AG04450 (cell line): ENCODE measurements around the gene MRPL14. TPM values are rescaled to one million over a fixed set of nuclear protein-coding genes. Genes with fewer than 3 reads are reported as not detected.
"Not testable (repeated sequence)": the region's sequence is repeated elsewhere in the genome, so short reads cannot be mapped to it uniquely, and the experiment has no call there.

ENCODE experiments used
- CTCF ChIA-PET: fragments of 300-600, 350-600 bp; formaldehyde crosslinking; extraction: SDS; loops from one replicate; lab custom pipeline; 2022; ENCODE audit warnings: antibody characterized with exemption, inconsistent platforms; lab: Charles Lee
- POLR2A ChIA-PET: fragments of 350-600 bp; formaldehyde crosslinking; extraction: SDS; loops from one replicate; lab custom pipeline; 2021; ENCODE audit warnings: antibody characterized with exemption, inconsistent platforms; lab: Yijun Ruan, JAX
- DNase-seq: peaks from one replicate; pipeline ENCODE4 v3.0.0-alpha.2; 2011; ENCODE audit warnings: low read depth, low spot score
- H3K27ac ChIP-seq: one replicate; pipeline ENCODE4 v1.5.1; 2012; ENCODE audit warnings: low read depth, low read length, control low read depth
- H3K27me3 ChIP-seq: one replicate; pipeline ENCODE4 v1.6.0; 2012; ENCODE audit warnings: low read length; ENCODE audit not compliant: control insufficient read depth, insufficient read depth
- H3K4me3 ChIP-seq: 2 replicates; pipeline ENCODE4 v1.5.1; 2011; ENCODE audit warnings: mild to moderate bottlenecking, low read depth, low read length, control low read depth
- H3K9me3 ChIP-seq: 2 replicates; pipeline ENCODE4 v1.5.1; 2012; ENCODE audit warnings: low read length; ENCODE audit not compliant: control insufficient read depth, insufficient read depth
- polyA plus RNA-seq: library from polyadenylated mRNA; depleted of rRNA; stranded (reverse); fragments of >200 nt; gene quantifications from 2 replicates; pipeline ENCODE4 v1.2.3, GENCODE V29; 2011
- TF ChIP-seq, protein P1 (sequence below): IDR thresholded peaks from 2 replicates; pipeline ENCODE4 v1.5.1; 2011; ENCODE audit warnings: low read depth, low read length, control low read depth, inconsistent platforms

MRPL14 gene
- polyA plus RNA-seq, 1 experiment = 57.3 TPM

DNA sequence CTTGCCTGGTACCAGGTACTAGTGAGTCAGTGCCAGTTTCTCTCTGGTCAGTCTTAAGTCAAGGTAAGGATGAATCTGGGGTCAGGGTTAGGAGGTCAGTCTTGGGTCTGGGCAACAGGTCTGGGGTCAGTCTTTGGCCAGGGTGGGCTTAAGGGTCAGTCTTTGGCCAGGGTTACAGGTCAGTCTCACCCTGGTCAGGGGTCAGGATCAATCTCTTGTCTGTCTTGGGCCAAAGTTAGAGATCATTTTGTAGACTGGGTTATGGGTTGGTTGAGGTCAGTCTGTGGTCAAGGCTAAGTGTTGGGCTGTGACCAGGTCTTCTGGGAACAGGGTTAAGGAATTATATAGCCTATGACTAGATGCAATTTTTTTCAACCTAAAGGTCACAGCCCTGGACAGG, 18.6 kb upstream of the MRPL14 start:
- no peaks in the 10 kb centered on the region for H3K9me3 ChIP-seq
- CTCF ChIA-PET = interaction anchor here (0.9 kb wide), 1 partner anchor 49 kb away, joined by 4 read pairs; no protein-coding TSS in a partner anchor

DNA sequence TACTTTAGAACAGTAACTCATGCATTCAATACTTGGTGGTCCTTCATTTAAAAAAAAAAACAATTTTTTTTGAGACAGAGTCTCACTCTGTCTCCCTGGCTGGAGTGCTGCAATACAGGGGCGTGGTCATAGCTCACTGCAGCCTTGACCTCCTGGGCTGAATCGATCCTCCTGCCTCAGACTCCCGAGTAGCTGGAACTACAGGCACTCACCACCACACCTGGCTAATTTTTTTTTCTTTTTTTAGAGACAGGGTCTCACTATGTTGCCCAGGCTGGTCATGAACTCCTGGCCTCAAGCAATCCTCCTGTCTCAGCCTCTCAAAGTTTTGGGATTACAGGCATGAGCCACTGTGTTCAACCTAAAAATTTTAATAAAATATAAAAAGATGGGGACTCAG, 17.3 kb upstream of the MRPL14 start:
- H3K9me3 ChIP-seq, H3K27me3 ChIP-seq, CTCF ChIA-PET, DNase-seq, POLR2A ChIA-PET, H3K27ac ChIP-seq, H3K4me3 ChIP-seq: not testable (repeated sequence)

More for the DNA sequence above, 18.6 kb upstream of the MRPL14 start:
- no peak overlapping the region for H3K4me3 ChIP-seq
- H3K27me3 ChIP-seq = no peaks in the 10 kb centered on the region
- no peak for DNase-seq
- H3K27ac ChIP-seq = no peak overlapping the region
- POLR2A ChIA-PET = no interaction called here
- TF ChIP-seq, protein P1, sequence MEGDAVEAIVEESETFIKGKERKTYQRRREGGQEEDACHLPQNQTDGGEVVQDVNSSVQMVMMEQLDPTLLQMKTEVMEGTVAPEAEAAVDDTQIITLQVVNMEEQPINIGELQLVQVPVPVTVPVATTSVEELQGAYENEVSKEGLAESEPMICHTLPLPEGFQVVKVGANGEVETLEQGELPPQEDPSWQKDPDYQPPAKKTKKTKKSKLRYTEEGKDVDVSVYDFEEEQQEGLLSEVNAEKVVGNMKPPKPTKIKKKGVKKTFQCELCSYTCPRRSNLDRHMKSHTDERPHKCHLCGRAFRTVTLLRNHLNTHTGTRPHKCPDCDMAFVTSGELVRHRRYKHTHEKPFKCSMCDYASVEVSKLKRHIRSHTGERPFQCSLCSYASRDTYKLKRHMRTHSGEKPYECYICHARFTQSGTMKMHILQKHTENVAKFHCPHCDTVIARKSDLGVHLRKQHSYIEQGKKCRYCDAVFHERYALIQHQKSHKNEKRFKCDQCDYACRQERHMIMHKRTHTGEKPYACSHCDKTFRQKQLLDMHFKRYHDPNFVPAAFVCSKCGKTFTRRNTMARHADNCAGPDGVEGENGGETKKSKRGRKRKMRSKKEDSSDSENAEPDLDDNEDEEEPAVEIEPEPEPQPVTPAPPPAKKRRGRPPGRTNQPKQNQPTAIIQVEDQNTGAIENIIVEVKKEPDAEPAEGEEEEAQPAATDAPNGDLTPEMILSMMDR = no peak

DNA sequence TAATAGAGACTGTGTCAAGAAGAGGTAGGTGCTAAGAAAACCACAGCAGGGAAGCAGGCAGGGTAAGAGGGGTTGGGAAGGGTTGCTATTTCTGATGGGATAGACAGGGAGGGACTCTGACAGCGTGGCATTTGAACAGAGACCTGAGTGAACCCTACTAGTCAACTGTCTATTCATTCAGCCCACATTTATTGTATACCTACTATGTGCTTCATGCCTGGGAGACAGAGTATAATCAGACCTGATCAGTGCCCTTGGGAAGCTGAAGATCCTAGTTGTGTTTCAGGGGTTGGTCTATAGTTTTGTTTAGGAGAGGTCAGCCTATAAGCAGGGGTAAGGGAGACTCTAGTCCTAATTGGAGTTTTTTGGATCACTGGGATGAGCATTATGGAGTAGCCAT, 16.5 kb upstream of the MRPL14 start:
- Histone ChIP-seq H3K4me3 (no peak overlapping the region), H3K27me3 (no peaks in the 10 kb centered on the region), H3K27ac (no peak overlapping the region), H3K9me3 (no peaks in the 10 kb centered on the region)
- CTCF ChIA-PET = interaction anchor here (0.8 kb wide), 1 partner anchor 14 kb away, joined by 3 read pairs; no protein-coding TSS in a partner anchor
- POLR2A ChIA-PET = no interaction called here
- TF ChIP-seq, protein P1 = no peak
- no peak for DNase-seq

DNA sequence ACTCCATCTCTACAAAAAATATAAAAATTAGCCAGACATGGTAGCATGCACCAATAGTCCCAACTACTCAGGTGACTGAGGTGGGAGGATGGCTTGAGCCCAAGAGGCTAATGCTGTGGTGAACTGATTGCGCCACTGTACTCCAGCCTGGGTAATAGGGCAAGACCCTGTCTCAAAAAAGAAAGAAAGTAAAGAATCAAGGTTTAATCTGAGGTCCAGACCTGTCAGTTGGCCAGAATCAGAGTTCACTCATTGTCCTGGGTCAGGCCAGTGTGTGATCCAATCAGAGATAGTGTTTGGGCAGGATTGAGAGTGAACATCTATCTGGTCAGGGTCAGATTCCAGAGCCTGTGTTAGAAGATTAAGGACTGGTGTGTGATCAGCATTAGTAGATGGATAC, 15.6 kb upstream of the MRPL14 start:
- ChIA-PET CTCF (no interaction called here), POLR2A (no interaction called here)
- no peaks in the 10 kb centered on the region for H3K9me3 ChIP-seq
- H3K4me3 ChIP-seq = no peak overlapping the region
- TF ChIP-seq, protein P1 = no peak
- H3K27me3 ChIP-seq = no peaks in the 10 kb centered on the region
- DNase-seq = no peak
- no peak overlapping the region for H3K27ac ChIP-seq

DNA sequence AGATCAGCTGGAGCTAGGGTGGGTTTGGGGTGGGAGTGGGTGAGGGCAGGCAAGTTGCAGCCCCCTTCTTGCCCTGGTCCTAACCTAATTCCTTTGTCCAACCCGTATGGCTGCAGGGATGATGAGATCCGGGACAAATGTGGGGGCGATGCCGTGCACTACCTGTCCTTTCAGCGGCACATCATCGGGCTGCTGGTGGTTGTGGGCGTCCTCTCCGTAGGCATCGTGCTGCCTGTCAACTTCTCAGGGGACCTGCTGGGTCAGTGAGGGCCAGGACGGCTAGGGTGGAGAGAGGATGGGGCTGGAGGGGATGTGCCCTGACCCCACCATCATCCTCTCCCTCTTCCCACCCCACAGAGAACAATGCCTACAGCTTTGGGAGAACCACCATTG, 12.1 kb upstream of the MRPL14 start:
- ChIA-PET CTCF (no interaction called here), POLR2A (no interaction called here)
- Histone ChIP-seq H3K27me3 (no peaks in the 10 kb centered on the region), H3K27ac (no peak overlapping the region), H3K4me3 (no peak overlapping the region), H3K9me3 (no peaks in the 10 kb centered on the region)
- DNase-seq = no peak
- TF ChIP-seq, protein P1 = no peak
